Activated T-helper 2 cell treated with anti-CD3 and anti-CD28 coated beads, Interferon-gamma antibody, Interleukin-2, Interleukin-4, amounts not matched to agents 10 μg/mL and 5 μg/mL and 100 μg/mL, durations not matched to agents 14 hours and 24 hours and 36 hours (primary cell): ENCODE data around the gene ARHGAP24. TPM values are rescaled to one million over a fixed set of nuclear protein-coding genes. Genes with fewer than 3 reads are reported as not detected.

Experiments
- DNase-seq: peaks from one replicate; pipeline ENCODE4 v3.0.0; 2021; ENCODE audit warnings: low spot score
- H3K27ac Mint-ChIP-seq: one replicate; pipeline ENCODE4 v1.8.0; 2021; ENCODE audit warnings: mixed read lengths
- H3K27me3 Mint-ChIP-seq: one replicate; pipeline ENCODE4 v1.8.0; 2021; ENCODE audit warnings: low read depth, mixed read lengths
- H3K36me3 Mint-ChIP-seq: one replicate; pipeline ENCODE4 v1.8.0; 2021; ENCODE audit warnings: low read depth, mixed read lengths
- H3K4me1 Mint-ChIP-seq: one replicate; pipeline ENCODE4 v1.8.0; 2021; ENCODE audit warnings: low read depth, mixed read lengths
- H3K4me3 Mint-ChIP-seq: one replicate; pipeline ENCODE4 v1.8.0; 2021; ENCODE audit warnings: low read depth, mild to moderate bottlenecking, moderate library complexity, mixed read lengths
- H3K9me3 Mint-ChIP-seq: one replicate; pipeline ENCODE4 v1.8.0; 2021; ENCODE audit warnings: mixed read lengths
- intact Hi-C: fragments of 100-400 bp; cut with micrococcal nuclease; formaldehyde crosslinking; loops from one replicate; pipeline ENCODE4 v1.15.1; 2023
- total RNA-seq: library from RNA; stranded (reverse); gene quantifications from 2 replicates; pipeline ENCODE4 v1.2.3, GENCODE V29; 2022

Gene ARHGAP24
- total RNA-seq, 1 donor from 2014 or later: not detected

GRCh38 chr4:85669992-85670548 is 195.1 kb downstream of the ARHGAP24 start:
- Mint-ChIP-seq H3K27me3 (no peaks in the 10 kb centered on the region), H3K4me1 (no peaks in the 10 kb centered on the region), H3K4me3 (no peak overlapping the region), H3K36me3 (no peaks in the 10 kb centered on the region), H3K27ac (no peak overlapping the region), H3K9me3 (no peaks in the 10 kb centered on the region)
- intact Hi-C loops: no loop called here
- DNase-seq: no peak

GRCh38 chr4:85671120-85671519 is 196.2 kb downstream of the ARHGAP24 start:
- no peak for DNase-seq
- H3K27ac Mint-ChIP-seq: no peak overlapping the region
- no peaks in the 10 kb centered on the region for H3K4me1 Mint-ChIP-seq
- H3K36me3 Mint-ChIP-seq: no peaks in the 10 kb centered on the region
- no peaks in the 10 kb centered on the region for H3K27me3 Mint-ChIP-seq
- H3K4me3 Mint-ChIP-seq: no peak overlapping the region
- intact Hi-C loops: no loop called here
- no peaks in the 10 kb centered on the region for H3K9me3 Mint-ChIP-seq

DNA sequence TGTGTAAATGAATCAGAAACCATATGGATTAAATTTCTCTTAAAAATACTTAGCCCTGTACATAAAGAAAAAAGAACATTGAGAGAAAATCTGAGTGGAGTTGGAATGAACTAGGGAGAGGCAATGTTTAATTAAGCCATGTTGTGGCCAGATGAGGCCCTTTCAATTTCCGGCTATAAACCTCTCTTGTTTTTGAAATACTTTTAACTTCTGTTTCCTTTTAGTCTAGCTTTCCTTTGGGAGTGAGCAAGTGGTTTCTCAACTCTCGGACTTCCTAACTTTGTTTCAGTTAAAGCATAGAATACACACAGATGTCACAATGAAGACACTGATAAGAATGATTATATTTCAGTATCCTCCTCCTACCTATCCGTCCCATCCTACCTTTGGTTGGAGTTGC is 197.2 kb downstream of the ARHGAP24 start:
- H3K27me3 Mint-ChIP-seq: no peaks in the 10 kb centered on the region
- intact Hi-C loops: no loop called here
- no peak for DNase-seq
- no peaks in the 10 kb centered on the region for H3K9me3 Mint-ChIP-seq
- H3K4me1 Mint-ChIP-seq: no peaks in the 10 kb centered on the region
- no peak overlapping the region for H3K27ac Mint-ChIP-seq
- H3K4me3 Mint-ChIP-seq: no peak overlapping the region
- no peaks in the 10 kb centered on the region for H3K36me3 Mint-ChIP-seq

DNA sequence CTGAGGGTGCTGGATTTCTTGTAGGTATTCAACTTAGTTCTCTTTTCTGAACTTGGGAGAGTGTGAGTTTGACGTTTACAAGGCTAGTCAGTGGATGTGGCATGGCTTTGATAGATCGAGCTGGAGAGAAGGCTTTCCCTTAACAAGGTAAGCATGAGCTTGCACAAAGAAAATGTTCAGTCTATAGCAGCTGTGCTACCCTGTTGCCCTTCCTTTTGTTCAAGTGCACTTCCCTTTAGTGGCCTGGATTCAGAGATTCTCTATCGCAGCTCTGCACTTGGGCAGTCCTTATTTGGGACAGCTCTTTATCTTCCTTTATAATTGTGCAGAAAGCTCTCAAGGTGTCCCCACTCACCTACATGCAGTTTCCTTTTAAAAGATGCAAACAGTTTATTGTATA is 198.0 kb downstream of the ARHGAP24 start:
- Mint-ChIP-seq H3K27me3 (no peaks in the 10 kb centered on the region), H3K4me1 (no peaks in the 10 kb centered on the region), H3K9me3 (no peaks in the 10 kb centered on the region), H3K36me3 (no peaks in the 10 kb centered on the region), H3K27ac (no peak overlapping the region), H3K4me3 (no peak overlapping the region)
- intact Hi-C loops: no loop called here
- DNase-seq: no peak

- Mint-ChIP-seq H3K4me1 (no peaks in the 10 kb centered on the region), H3K9me3 (no peaks in the 10 kb centered on the region), H3K27me3 (no peaks in the 10 kb centered on the region), H3K4me3 (no peak overlapping the region), H3K27ac (no peak overlapping the region), H3K36me3 (no peaks in the 10 kb centered on the region)
- intact Hi-C loops: no loop called here
- no peak for DNase-seq
Observed at GRCh38 chr4:85673540-85673939, 198.6 kb downstream of the ARHGAP24 start.

DNA sequence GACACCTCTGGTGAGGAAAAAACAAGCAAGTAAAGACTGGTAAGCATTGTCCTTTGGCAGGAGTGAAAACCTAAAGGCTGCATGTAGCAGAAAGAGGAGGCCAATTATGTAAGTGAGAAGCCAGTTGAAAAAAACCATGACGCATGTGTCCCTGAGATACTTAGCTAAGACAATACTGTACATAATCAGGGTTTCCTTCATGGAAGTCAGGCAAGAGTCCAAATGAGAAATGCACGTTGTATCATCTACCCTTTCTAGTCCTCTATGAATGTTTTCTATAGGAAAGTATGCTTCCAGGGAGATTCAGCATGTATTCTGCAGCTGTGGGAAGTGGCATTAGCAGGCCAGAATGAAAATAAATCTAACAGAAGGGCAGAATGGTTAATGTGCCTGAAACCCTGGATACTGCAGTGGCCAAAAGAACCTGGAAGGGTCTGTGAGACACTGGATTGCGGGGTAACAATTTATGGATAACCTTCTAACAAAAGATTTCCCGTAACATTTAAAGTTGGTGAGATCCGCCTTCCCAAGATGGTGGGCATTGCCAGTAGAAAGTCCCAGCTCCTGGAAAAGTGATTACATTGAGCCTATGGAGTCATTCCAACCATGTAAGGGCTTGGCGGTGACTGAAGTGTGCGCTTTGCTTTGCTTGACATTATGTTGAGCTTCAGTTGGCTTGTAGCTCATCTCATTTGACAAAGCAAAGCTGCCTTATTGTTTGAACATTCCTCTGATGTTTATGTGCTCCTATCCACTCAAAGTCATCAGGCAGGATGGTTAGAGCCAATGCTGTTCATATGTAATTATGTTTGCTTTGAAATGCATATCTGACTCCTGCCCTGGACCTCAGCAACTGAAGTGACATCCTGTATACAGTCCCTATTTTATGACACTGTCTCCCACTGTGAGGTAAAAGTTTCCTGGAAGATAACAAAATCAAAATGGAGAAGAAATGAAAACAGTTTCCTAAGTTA is 200.4 kb downstream of the ARHGAP24 start:
- H3K36me3 Mint-ChIP-seq: no peaks in the 10 kb centered on the region
- H3K4me1 Mint-ChIP-seq: no peaks in the 10 kb centered on the region
- H3K27ac Mint-ChIP-seq: no peak overlapping the region
- DNase-seq: no peak
- H3K27me3 Mint-ChIP-seq: no peaks in the 10 kb centered on the region
- no peak overlapping the region for H3K4me3 Mint-ChIP-seq
- intact Hi-C loops: no loop called here
- H3K9me3 Mint-ChIP-seq: no peaks in the 10 kb centered on the region

GRCh38 chr4:85676050-85676425 is 201.1 kb downstream of the ARHGAP24 start:
- intact Hi-C loops: no loop called here
- Mint-ChIP-seq H3K4me3 (no peak overlapping the region), H3K4me1 (no peaks in the 10 kb centered on the region), H3K27me3 (no peaks in the 10 kb centered on the region), H3K36me3 (no peaks in the 10 kb centered on the region), H3K27ac (no peak overlapping the region), H3K9me3 (no peaks in the 10 kb centered on the region)
- no peak for DNase-seq

- no peaks in the 10 kb centered on the region for H3K9me3 Mint-ChIP-seq
- DNase-seq: no peak
- intact Hi-C loops: no loop called here
- H3K4me3 Mint-ChIP-seq: no peak overlapping the region
- no peaks in the 10 kb centered on the region for H3K36me3 Mint-ChIP-seq
- no peaks in the 10 kb centered on the region for H3K27me3 Mint-ChIP-seq
- H3K4me1 Mint-ChIP-seq: no peaks in the 10 kb centered on the region
- H3K27ac Mint-ChIP-seq: no peak overlapping the region
Observed at GRCh38 chr4:85676850-85677590, 202.1 kb downstream of the ARHGAP24 start.

GRCh38 chr4:85681221-85681657 is 206.3 kb downstream of the ARHGAP24 start:
- Mint-ChIP-seq H3K27me3 (no peaks in the 10 kb centered on the region), H3K36me3 (no peaks in the 10 kb centered on the region), H3K4me3 (no peak overlapping the region), H3K4me1 (no peaks in the 10 kb centered on the region), H3K9me3 (no peaks in the 10 kb centered on the region), H3K27ac (no peak overlapping the region)
- DNase-seq: no peak
- intact Hi-C loops: no loop called here

- H3K27me3 Mint-ChIP-seq: no peaks in the 10 kb centered on the region
- no peak for DNase-seq
- no peaks in the 10 kb centered on the region for H3K9me3 Mint-ChIP-seq
- no peak overlapping the region for H3K4me3 Mint-ChIP-seq
- no peaks in the 10 kb centered on the region for H3K4me1 Mint-ChIP-seq
- no peaks in the 10 kb centered on the region for H3K36me3 Mint-ChIP-seq
- intact Hi-C loops: no loop called here
- H3K27ac Mint-ChIP-seq: no peak overlapping the region
Observed at GRCh38 chr4:85681921-85682320, 207.0 kb downstream of the ARHGAP24 start.

GRCh38 chr4:85682391-85682790 is 207.4 kb downstream of the ARHGAP24 start:
- Mint-ChIP-seq H3K27me3 (no peaks in the 10 kb centered on the region), H3K4me3 (no peak overlapping the region), H3K4me1 (no peaks in the 10 kb centered on the region), H3K27ac (no peak overlapping the region), H3K9me3 (no peaks in the 10 kb centered on the region), H3K36me3 (no peaks in the 10 kb centered on the region)
- no peak for DNase-seq
- intact Hi-C loops: no loop called here

GRCh38 chr4:85684676-85685075 is 209.7 kb downstream of the ARHGAP24 start:
- no peaks in the 10 kb centered on the region for H3K36me3 Mint-ChIP-seq
- intact Hi-C loops: no loop called here
- no peak for DNase-seq
- no peak overlapping the region for H3K27ac Mint-ChIP-seq
- H3K9me3 Mint-ChIP-seq: no peaks in the 10 kb centered on the region
- no peaks in the 10 kb centered on the region for H3K4me1 Mint-ChIP-seq
- H3K4me3 Mint-ChIP-seq: no peak overlapping the region
- no peaks in the 10 kb centered on the region for H3K27me3 Mint-ChIP-seq

GRCh38 chr4:85686398-85686797 is 211.4 kb downstream of the ARHGAP24 start:
- H3K27ac Mint-ChIP-seq: no peak overlapping the region
- no peak overlapping the region for H3K4me3 Mint-ChIP-seq
- intact Hi-C loops: no loop called here

More at GRCh38 chr4:85686398-85686797, 211.4 kb downstream of the ARHGAP24 start:
- Mint-ChIP-seq H3K27me3 (no peaks in the 10 kb centered on the region), H3K4me1 (no peaks in the 10 kb centered on the region), H3K36me3 (no peaks in the 10 kb centered on the region), H3K9me3 (no peaks in the 10 kb centered on the region)
- no peak for DNase-seq
